K562 (cell line): ENCODE data around the gene ERC2.

Experiments
- CBX1 ChIP-seq: sonication (generic); IDR thresholded peaks from 2 replicates; pipeline ENCODE4 v1.6.1; 2016; ENCODE audit warnings: antibody characterized with exemption, low read depth, mild to moderate bottlenecking
- CREB1 ChIP-seq, 2 experiments: sonication (generic) in 1 of 2; formaldehyde crosslinking in 1 of 2; IDR thresholded peaks; 2 replicates each; pipeline versions ENCODE4 v1.6.1 to v1.8.0; 2012 to 2022; ENCODE audit warnings: inconsistent platforms in 1 of 2, mild to moderate bottlenecking in 1 of 2, missing genetic modification reagents in 1 of 2, moderate library complexity in 1 of 2
- POLR2A ChIP-seq: fragments of 450-650 bp; conservative IDR thresholded peaks from 2 replicates; pipeline ENCODE4 v1.6.1; 2016
- SOX6 ChIP-seq: fragments of 450-650 bp; IDR thresholded peaks from 2 replicates; pipeline ENCODE4 v1.6.1; 2014; ENCODE audit warnings: mild to moderate bottlenecking
- TF ChIP-seq, protein P1 (sequence below), 3 experiments: IDR thresholded peaks in 2 of 3; conservative IDR thresholded peaks in 1 of 3; 2 replicates each; pipeline ENCODE4 v1.5.1; 2011 to 2012; ENCODE audit warnings: low read length in 3 of 3, mild to moderate bottlenecking in 3 of 3, control low read depth in 2 of 3, improper control_type of control experiment in 1 of 3, inconsistent platforms in 1 of 3, low read depth in 1 of 3, mixed read lengths in 1 of 3, moderate library complexity in 1 of 3; ENCODE audit not compliant: insufficient read depth in 2 of 3
- TF ChIP-seq, protein P2 (sequence below): fragments of 450-650 bp; formaldehyde crosslinking; IDR thresholded peaks from 2 replicates; pipeline ENCODE4 v1.4.0; 2022; ENCODE audit warnings: missing genetic modification characterization

DNA sequence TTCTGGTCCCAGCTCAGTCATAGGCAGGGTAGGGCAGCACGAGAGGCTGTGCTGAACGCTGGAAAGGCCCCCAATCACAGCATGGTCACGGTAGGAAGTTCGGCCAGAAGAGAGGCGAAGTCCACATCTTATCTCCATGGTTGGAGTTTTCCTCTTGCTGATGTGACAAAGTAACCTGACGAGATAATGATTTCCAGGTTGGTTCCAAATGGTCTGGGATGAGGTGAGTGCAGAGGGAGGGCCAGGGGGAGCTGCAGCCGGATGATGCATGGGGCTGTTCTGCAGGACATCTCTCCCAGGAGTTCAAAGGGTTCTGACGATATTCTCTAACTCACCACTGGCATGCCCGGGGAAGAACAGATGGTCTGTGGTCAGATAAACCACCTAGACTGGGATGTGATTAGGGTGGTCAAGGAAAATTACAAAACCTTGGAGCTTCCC lies 898.0 kb downstream of the ERC2 start:
- TF ChIP-seq, protein P1, sequence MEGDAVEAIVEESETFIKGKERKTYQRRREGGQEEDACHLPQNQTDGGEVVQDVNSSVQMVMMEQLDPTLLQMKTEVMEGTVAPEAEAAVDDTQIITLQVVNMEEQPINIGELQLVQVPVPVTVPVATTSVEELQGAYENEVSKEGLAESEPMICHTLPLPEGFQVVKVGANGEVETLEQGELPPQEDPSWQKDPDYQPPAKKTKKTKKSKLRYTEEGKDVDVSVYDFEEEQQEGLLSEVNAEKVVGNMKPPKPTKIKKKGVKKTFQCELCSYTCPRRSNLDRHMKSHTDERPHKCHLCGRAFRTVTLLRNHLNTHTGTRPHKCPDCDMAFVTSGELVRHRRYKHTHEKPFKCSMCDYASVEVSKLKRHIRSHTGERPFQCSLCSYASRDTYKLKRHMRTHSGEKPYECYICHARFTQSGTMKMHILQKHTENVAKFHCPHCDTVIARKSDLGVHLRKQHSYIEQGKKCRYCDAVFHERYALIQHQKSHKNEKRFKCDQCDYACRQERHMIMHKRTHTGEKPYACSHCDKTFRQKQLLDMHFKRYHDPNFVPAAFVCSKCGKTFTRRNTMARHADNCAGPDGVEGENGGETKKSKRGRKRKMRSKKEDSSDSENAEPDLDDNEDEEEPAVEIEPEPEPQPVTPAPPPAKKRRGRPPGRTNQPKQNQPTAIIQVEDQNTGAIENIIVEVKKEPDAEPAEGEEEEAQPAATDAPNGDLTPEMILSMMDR (IDR thresholded peaks at IDR 0.05 in 2 of 3, conservative IDR thresholded peaks at IDR 0.05 in 1 of 3; ENCODE audit: insufficient read depth in 2 of 3, low read depth in 1 of 3, low read length in 3 of 3): no peak
- TF ChIP-seq CREB1 (IDR thresholded peaks at IDR 0.05) (no peak), CREB1 (CRISPR knock-in tag; IDR thresholded peaks at IDR 0.05) (no peak), POLR2A (no peak), SOX6 (no peak), CBX1 (no peak)
- TF ChIP-seq, protein P2, sequence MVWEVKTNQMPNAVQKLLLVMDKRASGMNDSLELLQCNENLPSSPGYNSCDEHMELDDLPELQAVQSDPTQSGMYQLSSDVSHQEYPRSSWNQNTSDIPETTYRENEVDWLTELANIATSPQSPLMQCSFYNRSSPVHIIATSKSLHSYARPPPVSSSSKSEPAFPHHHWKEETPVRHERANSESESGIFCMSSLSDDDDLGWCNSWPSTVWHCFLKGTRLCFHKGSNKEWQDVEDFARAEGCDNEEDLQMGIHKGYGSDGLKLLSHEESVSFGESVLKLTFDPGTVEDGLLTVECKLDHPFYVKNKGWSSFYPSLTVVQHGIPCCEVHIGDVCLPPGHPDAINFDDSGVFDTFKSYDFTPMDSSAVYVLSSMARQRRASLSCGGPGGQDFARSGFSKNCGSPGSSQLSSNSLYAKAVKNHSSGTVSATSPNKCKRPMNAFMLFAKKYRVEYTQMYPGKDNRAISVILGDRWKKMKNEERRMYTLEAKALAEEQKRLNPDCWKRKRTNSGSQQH (CRISPR knock-in tag): no peak
